Left ventricle myocardium inferior (tissue), 1 donor: ENCODE measurements around the gene ATF7. TPM values are rescaled to one million over a fixed set of nuclear protein-coding genes. Genes with fewer than 3 reads are reported as not detected.

Experiments
- DNase-seq: peaks from one replicate; pipeline ENCODE4 v3.0.0-alpha.2; 2020
- H3K27ac ChIP-seq: fragments of 200-600 bp; replicated peaks from 2 replicates; pipeline ENCODE4 v1.8.0; 2021
- H3K27me3 ChIP-seq: fragments of 200-600 bp; 2 replicates; pipeline ENCODE4 v1.8.0; 2021; ENCODE audit warnings: low read depth
- H3K36me3 ChIP-seq: fragments of 200-600 bp; 2 replicates; pipeline ENCODE4 v1.8.0; 2021
- H3K4me1 ChIP-seq: fragments of 200-600 bp; 2 replicates; pipeline ENCODE4 v1.8.0; 2021
- H3K4me3 ChIP-seq: fragments of 200-600 bp; 2 replicates; pipeline ENCODE4 v1.8.0; 2021; ENCODE audit warnings: mild to moderate bottlenecking, moderate library complexity
- H3K9me3 ChIP-seq: fragments of 200-600 bp; replicated peaks from 2 replicates; pipeline ENCODE4 v1.8.0; 2021
- intact Hi-C: fragments of 100-400 bp; cut with micrococcal nuclease; formaldehyde crosslinking; loops from one replicate; pipeline ENCODE4 v1.11.0; 2022
- total RNA-seq: library from RNA; stranded (reverse); fragmentation: NEBNext Ultra II Directional; extraction: Animal tissue kit (Norgen Biotek cat#: 25700); gene quantifications from one replicate; pipeline ENCODE4 v1.2.1, GENCODE V29; 2021
- TF ChIP-seq, protein P1 (sequence below): fragments of 200-600 bp; IDR thresholded peaks from 2 replicates; pipeline ENCODE4 v1.8.0; 2021; ENCODE audit warnings: antibody characterized with exemption, mild to moderate bottlenecking, borderline replicate concordance
- donor health status: DM: no; HTN: yes; CAD: no; lungs with severe emphysema.

ATF7 gene
- total RNA-seq, 1 donor from 2014 or later: 29.8 TPM

DNA sequence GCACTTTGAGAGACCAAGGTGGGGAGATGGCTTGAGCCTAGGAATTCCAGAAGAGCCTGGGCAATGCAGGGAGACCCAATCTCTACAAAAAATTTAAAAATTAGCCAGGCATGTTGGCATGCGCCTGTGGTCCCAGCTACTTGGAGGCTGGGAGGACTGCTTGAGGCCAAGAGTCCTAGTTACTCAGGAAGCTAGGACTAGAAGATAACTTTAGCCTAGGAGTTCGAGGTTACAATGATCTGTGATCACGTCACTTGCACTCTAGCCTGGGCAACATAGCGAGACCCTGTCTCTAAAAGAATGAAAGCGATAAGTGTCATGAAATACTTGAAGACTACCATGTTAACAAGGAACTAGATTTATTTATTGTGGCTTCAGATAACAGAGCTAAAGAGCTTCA lies 3.5 kb downstream of the ATF7 start:
- Histone ChIP-seq H3K27ac (peak overlapping the region; percentile 98), H3K36me3 (no peaks in the 10 kb centered on the region), H3K27me3 (no peaks in the 10 kb centered on the region), H3K9me3 (no peaks in the 10 kb centered on the region), H3K4me1 (peaks cover 67% of the 10 kb centered on the region), H3K4me3 (no peak overlapping the region)
- no peak for DNase-seq
- TF ChIP-seq, protein P1, sequence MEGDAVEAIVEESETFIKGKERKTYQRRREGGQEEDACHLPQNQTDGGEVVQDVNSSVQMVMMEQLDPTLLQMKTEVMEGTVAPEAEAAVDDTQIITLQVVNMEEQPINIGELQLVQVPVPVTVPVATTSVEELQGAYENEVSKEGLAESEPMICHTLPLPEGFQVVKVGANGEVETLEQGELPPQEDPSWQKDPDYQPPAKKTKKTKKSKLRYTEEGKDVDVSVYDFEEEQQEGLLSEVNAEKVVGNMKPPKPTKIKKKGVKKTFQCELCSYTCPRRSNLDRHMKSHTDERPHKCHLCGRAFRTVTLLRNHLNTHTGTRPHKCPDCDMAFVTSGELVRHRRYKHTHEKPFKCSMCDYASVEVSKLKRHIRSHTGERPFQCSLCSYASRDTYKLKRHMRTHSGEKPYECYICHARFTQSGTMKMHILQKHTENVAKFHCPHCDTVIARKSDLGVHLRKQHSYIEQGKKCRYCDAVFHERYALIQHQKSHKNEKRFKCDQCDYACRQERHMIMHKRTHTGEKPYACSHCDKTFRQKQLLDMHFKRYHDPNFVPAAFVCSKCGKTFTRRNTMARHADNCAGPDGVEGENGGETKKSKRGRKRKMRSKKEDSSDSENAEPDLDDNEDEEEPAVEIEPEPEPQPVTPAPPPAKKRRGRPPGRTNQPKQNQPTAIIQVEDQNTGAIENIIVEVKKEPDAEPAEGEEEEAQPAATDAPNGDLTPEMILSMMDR: no peak
- intact Hi-C loops: loop anchor here (10.0 kb wide), 1 partner anchor 52 kb away; the partner anchor contains the start of gene ATP5MC2

GRCh38 chr12:53618275-53618674 lies 7.9 kb downstream of the ATF7 start:
- H3K4me3 ChIP-seq: peak overlapping the region; percentile 42
- no peaks in the 10 kb centered on the region for H3K27me3 ChIP-seq
- peaks cover 9% of the 10 kb centered on the region for H3K36me3 ChIP-seq
- H3K4me1 ChIP-seq: peaks cover 69% of the 10 kb centered on the region
- TF ChIP-seq, protein P1: no peak
- peak overlapping the region; percentile 67 for H3K27ac ChIP-seq
- no peak for DNase-seq
- no peaks in the 10 kb centered on the region for H3K9me3 ChIP-seq
- intact Hi-C loops: no loop called here

GRCh38 chr12:53617700-53618099 lies 8.5 kb downstream of the ATF7 start:
- Histone ChIP-seq H3K27me3 (no peaks in the 10 kb centered on the region), H3K9me3 (no peaks in the 10 kb centered on the region), H3K4me1 (peaks cover 69% of the 10 kb centered on the region), H3K4me3 (peak overlapping the region; percentile 42), H3K36me3 (peaks cover 9% of the 10 kb centered on the region), H3K27ac (peak overlapping the region; percentile 67)
- intact Hi-C loops: no loop called here
- TF ChIP-seq, protein P1: no peak
- no peak for DNase-seq

DNA sequence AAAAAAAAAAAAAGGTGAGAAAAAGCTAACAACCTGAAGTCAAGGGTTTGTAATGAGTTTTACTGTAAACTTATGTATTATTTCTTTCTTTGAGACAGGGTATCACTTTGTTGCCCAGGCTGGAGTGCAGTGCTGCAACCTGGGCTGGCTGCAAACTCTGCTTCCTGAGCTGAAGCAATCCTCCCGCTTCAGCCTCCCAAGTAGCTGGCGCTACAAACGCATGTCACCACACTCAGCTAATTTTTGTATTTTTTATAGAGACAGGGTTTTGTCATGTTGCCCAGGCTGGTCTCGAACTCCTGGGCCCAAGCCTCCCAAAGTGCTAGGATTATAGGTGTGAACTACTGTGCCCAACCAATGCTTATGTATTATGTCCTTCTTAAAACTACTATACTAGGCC lies 9.2 kb downstream of the ATF7 start:
- Histone ChIP-seq H3K4me3 (peak overlapping the region; percentile 42), H3K27me3 (no peaks in the 10 kb centered on the region), H3K9me3 (no peaks in the 10 kb centered on the region), H3K27ac (peak overlapping the region; percentile 67), H3K36me3 (peaks cover 9% of the 10 kb centered on the region), H3K4me1 (peaks cover 66% of the 10 kb centered on the region)
- TF ChIP-seq, protein P1: no peak
- intact Hi-C loops: no loop called here
- DNase-seq: no peak

- H3K27ac ChIP-seq: no peak overlapping the region
- no peaks in the 10 kb centered on the region for H3K9me3 ChIP-seq
- H3K4me1 ChIP-seq: peaks cover 48% of the 10 kb centered on the region
- TF ChIP-seq, protein P1: no peak
- H3K36me3 ChIP-seq: peaks cover 14% of the 10 kb centered on the region
- intact Hi-C loops: no loop called here
- DNase-seq: no peak
- H3K4me3 ChIP-seq: no peak overlapping the region
- no peaks in the 10 kb centered on the region for H3K27me3 ChIP-seq
Measured at GRCh38 chr12:53613821-53614220, 12.4 kb downstream of the ATF7 start.
